SIG-M5 (cell line): ENCODE results near the gene ATP6V1G2.
"Not testable (repeated sequence)": the region's sequence is repeated elsewhere in the genome, so short reads cannot be mapped to it uniquely, and the experiment has no call there.

ENCODE experiments used
- DNase-seq: peaks from one replicate; lab custom pipeline; 2025; lab: John Stamatoyannopoulos, UW

Gene ATP6V1G2

GRCh38 chr6:31546339-31546957 lies at the start of gene ATP6V1G2:
Gene ATP6V1G2, minus strand, starts transcription at chr6:31546608. Its CDS starts 49 bp downstream, at chr6:31546559.
- peak; percentile 49 for DNase-seq

GRCh38 chr6:31592396-31592771 lies 46.0 kb upstream of the ATP6V1G2 start:
- no peak for DNase-seq

- not testable (repeated sequence) for DNase-seq
Measured at GRCh38 chr6:31590691-31591090, 44.3 kb upstream of the ATP6V1G2 start.

GRCh38 chr6:31588871-31589650 lies 42.7 kb upstream of the ATP6V1G2 start:
- DNase-seq = no peak

- DNase-seq = no peak
Measured at GRCh38 chr6:31587791-31588777, 41.7 kb upstream of the ATP6V1G2 start.

GRCh38 chr6:31586599-31587281 lies 40.3 kb upstream of the ATP6V1G2 start:
- peak; percentile 71 for DNase-seq

GRCh38 chr6:31586008-31586407 lies 39.6 kb upstream of the ATP6V1G2 start, which contains the start of gene LST1:
Gene LST1, plus strand, starts transcription at chr6:31586277. Its CDS starts 1,023 bp downstream, at chr6:31587300.
- peak; percentile 60 for DNase-seq

- DNase-seq = no peak
Measured at GRCh38 chr6:31585491-31585890, 39.1 kb upstream of the ATP6V1G2 start.

- no peak for DNase-seq
Measured at GRCh38 chr6:31582230-31582643, 35.8 kb upstream of the ATP6V1G2 start, which contains the start of gene LTB. Gene LTB, minus strand, starts transcription at chr6:31582424. Its CDS starts 7 bp downstream, at chr6:31582417.

GRCh38 chr6:31581434-31582229 lies 35.2 kb upstream of the ATP6V1G2 start:
- DNase-seq = no peak

- DNase-seq = no peak
Measured at GRCh38 chr6:31580807-31581433, 34.5 kb upstream of the ATP6V1G2 start.

- no peak for DNase-seq
Measured at GRCh38 chr6:31580438-31580740, 34.0 kb upstream of the ATP6V1G2 start.

- DNase-seq = no peak
Measured at GRCh38 chr6:31579546-31580437, 33.4 kb upstream of the ATP6V1G2 start.

GRCh38 chr6:31579119-31579505 lies 32.7 kb upstream of the ATP6V1G2 start:
- DNase-seq = no peak

GRCh38 chr6:31578184-31579118 lies 32.0 kb upstream of the ATP6V1G2 start:
- no peak for DNase-seq

GRCh38 chr6:31577579-31577966 lies 31.2 kb upstream of the ATP6V1G2 start:
- no peak for DNase-seq

- DNase-seq = no peak
Measured at GRCh38 chr6:31576897-31577578, 30.6 kb upstream of the ATP6V1G2 start.
